Thoracic aorta (tissue), 2 donors: ENCODE results near the gene KIF13A. TPM values are rescaled to one million over a fixed set of nuclear protein-coding genes. Genes with fewer than 3 reads are reported as not detected.

Experiments used
- ATAC-seq: fragments of 150-250 bp; one replicate; pipeline ENCODE4 v1.8.0; 2017; ENCODE audit warnings: low read depth; ENCODE audit not compliant: insufficient number of reproducible peaks, low FRiP score
- DNase-seq: peaks from one replicate; pipeline ENCODE4 v3.0.0-alpha.2; 2020; ENCODE audit warnings: low spot score
- H3K27ac ChIP-seq, 2 donors: fragments of 200-600 bp; sonication (generic); 1 replicate in 1 of 2; 2 replicates in 1 of 2; pipeline ENCODE4 v1.5.1; 2016; ENCODE audit warnings: mild to moderate bottlenecking in 2 of 2, moderate library complexity in 2 of 2
- H3K27me3 ChIP-seq: fragments of 200-600 bp; sonication (generic); replicated peaks from 2 replicates; pipeline ENCODE4 v1.6.0; 2016; ENCODE audit warnings: mild to moderate bottlenecking; ENCODE audit not compliant: insufficient read depth
- H3K36me3 ChIP-seq: fragments of 200-600 bp; sonication (generic); one replicate; pipeline ENCODE4 v1.5.1; 2016
- H3K4me1 ChIP-seq, 2 donors: fragments of 200-600 bp; sonication (generic); 1 replicate in 1 of 2; 2 replicates in 1 of 2; pipeline versions ENCODE4 v1.5.1 to v1.6.0; 2016; ENCODE audit warnings: low read depth in 2 of 2, mild to moderate bottlenecking in 1 of 2; ENCODE audit not compliant: control insufficient read depth in 1 of 2
- H3K4me3 ChIP-seq: fragments of 200-600 bp; sonication (generic); 2 replicates; pipeline ENCODE4 v1.5.1; 2016; ENCODE audit warnings: mild to moderate bottlenecking
- H3K9me3 ChIP-seq: fragments of 200-600 bp; sonication (generic); 2 replicates; pipeline ENCODE4 v1.5.1; 2016
- total RNA-seq, 2 donors: library from RNA; depleted of rRNA; stranded (reverse); fragments of >200 nt; gene quantifications; one replicate each; pipeline versions ENCODE4 v1.1.0 to v1.2.3, GENCODE V29; 2016
- TF ChIP-seq, protein P1 (sequence below): fragments of 200-600 bp; sonication (generic); IDR thresholded peaks from one replicate; pipeline ENCODE4 v1.5.1; 2019; ENCODE audit warnings: antibody characterized with exemption

The KIF13A gene
- total RNA-seq, 2 donors from 2014 or later, result 79.3 to 98.0 TPM

DNA sequence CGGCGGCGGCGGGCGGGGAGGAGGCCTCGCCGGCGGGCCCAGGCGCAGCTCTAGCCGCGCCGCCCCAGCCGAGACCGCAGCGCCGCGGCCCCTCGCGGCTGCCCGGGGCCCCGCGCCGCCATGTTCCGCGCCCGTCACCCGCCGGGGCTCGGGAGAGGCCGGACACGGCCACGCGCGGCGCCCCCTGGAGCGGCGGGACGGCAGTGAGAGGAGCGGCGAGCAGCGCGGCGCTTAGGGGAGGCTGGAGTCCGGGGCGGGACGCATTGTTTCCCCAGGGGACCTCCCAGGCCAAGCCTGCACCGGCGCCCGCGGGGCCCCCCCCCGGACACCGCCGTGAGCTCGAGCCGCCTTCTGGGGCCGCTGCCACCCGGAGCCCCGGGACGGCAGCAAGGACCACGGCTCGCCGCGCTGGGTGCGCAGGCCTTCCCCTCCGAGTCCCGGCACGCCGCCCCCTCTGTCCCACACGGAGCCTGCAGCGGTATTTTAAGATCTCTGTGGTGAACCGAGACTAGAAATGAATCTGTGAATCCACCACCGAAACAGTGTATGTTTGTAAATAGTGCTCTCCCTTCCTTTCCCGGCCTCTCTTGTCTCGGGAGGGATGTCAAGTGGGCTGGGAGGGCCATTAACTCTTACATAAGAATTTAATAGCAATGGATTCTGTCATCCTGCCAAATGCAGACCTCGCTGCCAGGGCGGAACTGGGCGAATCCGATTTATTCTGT lies 424 bp upstream of the KIF13A start:
- Histone ChIP-seq H3K9me3 (no peaks in the 10 kb centered on the region), H3K27ac (peak overlapping the region; percentile 80 to 94), H3K27me3 (no peaks in the 10 kb centered on the region), H3K36me3 (no peaks in the 10 kb centered on the region), H3K4me1 (peaks cover 13 to 25% of the 10 kb centered on the region in 2 donors), H3K4me3 (peak overlapping the region; percentile 96)
- ATAC-seq (peak; percentile 53), DNase-seq (peak; percentile 23)
- TF ChIP-seq, protein P1, sequence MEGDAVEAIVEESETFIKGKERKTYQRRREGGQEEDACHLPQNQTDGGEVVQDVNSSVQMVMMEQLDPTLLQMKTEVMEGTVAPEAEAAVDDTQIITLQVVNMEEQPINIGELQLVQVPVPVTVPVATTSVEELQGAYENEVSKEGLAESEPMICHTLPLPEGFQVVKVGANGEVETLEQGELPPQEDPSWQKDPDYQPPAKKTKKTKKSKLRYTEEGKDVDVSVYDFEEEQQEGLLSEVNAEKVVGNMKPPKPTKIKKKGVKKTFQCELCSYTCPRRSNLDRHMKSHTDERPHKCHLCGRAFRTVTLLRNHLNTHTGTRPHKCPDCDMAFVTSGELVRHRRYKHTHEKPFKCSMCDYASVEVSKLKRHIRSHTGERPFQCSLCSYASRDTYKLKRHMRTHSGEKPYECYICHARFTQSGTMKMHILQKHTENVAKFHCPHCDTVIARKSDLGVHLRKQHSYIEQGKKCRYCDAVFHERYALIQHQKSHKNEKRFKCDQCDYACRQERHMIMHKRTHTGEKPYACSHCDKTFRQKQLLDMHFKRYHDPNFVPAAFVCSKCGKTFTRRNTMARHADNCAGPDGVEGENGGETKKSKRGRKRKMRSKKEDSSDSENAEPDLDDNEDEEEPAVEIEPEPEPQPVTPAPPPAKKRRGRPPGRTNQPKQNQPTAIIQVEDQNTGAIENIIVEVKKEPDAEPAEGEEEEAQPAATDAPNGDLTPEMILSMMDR, result peak; percentile 34

DNA sequence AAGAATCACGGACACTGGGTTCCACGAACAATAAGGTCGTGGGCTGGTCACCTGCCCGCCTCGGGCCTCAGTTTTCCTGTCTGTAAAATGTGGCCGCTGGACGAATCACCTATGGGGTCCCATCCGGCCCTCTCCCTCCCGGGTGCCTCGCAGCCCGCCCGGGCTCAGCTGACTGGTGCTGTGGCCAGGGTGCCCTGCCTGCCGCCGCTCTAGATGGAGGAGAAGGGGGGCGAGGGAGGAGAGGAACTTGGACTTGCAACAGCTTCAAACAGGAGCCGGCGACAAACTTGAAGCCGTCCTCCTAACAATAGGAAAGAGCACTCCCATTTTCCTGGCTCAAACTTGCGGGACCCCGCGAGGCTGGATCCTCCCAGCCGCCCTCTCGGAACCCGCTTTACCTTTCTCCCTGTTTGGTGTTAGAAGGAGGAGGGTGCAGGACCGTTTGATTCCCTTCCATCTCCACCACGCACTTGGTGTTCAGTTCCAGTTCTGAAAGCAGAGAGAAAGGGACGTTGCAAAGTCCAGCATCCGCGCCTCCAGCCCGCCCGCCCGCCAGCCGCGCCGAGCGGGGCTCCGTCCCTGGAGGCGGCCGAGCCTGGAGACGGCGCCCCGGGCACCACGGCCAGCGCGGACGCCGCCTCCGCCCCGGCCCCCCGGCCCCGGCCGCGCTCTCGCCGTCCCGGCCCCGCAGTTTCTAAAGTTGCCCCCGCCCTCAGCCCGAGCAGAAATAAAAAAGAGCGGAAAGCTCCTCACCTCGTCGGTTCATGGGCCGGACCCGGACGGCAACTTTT lies 584 bp downstream of the KIF13A start:
- H3K27ac ChIP-seq, result peak overlapping the region; percentile 84 to 88
- no peaks in the 10 kb centered on the region for H3K36me3 ChIP-seq
- H3K4me3 ChIP-seq, result peak overlapping the region; percentile 79
- peaks cover 13 to 29% of the 10 kb centered on the region in 2 donors for H3K4me1 ChIP-seq
- DNase-seq (peak; percentile 16), ATAC-seq (no peak)
- TF ChIP-seq, protein P1, result no peak
- no peaks in the 10 kb centered on the region for H3K9me3 ChIP-seq
- H3K27me3 ChIP-seq, result no peaks in the 10 kb centered on the region

DNA sequence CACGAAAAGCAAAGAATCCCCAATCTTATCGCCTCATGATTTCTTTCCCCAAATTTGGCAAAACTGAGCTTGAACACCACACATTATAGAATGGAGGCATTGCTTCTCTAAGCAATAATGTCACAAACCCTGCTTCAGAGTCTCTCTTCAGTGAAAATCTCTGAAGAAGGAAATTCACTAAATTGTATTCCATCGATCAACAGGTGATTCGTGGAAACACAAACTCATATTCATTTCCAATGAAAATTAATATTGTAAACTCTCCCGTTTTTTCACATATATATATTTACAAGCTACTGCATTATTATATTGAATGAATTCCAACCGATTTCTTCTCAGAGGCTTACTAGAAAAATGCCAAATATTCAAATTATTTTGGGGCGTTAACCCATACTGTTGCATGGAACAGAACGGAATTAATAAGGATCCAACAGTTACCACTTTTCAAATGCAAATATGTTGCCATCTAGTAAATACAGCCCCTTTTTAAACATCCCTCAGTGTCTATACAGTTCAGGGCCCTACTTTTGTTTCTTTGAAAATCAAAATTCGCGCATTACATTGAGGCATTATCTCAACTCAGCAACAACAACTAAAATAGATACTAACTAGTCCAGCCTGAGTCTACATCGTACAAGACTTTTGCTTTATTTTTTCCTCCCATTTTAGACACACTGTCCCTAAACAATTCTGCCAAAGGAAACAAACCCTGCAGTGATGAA lies 1.3 kb downstream of the KIF13A start:
- ATAC-seq, result no peak
- no peaks in the 10 kb centered on the region for H3K27me3 ChIP-seq

DNA sequence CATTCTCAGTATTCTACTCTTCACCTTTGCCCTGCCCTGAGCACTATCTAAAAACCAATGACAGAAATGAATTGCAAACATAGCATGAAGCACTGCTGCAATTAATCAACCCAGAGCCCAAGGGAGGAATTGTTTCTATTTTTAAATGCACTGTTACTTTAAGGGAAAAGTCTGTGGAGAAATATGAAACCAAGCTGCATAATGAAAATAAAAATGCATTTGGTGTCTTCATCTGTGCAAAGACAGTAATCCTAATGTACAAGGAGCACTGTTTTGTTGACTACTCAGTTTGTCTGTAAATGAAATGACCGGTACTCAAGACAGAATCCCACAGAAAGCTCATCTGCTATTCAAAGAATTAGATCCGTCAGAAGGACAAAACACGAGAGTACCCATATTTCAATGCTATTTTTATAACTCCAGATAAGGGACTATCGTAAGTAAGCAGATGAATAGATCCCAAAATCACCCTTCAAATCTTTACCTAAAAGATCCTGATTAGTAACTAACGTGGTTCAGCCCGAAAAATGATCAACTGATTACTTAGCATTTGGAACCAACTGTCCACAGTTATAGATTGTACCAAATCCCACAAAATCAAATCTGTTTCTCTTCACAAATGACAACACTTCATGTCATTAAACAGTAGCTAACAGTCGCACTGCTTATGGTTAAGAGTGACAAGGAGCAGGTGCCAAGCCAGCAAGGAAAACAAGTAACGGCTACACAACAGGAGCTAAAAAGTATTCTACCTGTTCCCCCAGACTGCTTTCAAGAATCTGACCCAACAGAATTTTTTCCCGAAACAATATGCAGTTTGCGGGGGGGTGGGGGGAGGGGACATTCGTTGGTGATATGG lies 2.4 kb downstream of the KIF13A start:
- Histone ChIP-seq H3K9me3 (no peaks in the 10 kb centered on the region), H3K27me3 (no peaks in the 10 kb centered on the region), H3K27ac (peak overlapping the region in 1 of 2 donors; percentile 5), H3K36me3 (no peaks in the 10 kb centered on the region), H3K4me1 (peaks cover 16 to 47% of the 10 kb centered on the region in 2 donors), H3K4me3 (peak overlapping the region; percentile 79)
- no peak for DNase-seq
- no peak for ATAC-seq
- TF ChIP-seq, protein P1, result no peak

More for the DNA sequence above, 1.3 kb downstream of the KIF13A start:
- Histone ChIP-seq H3K27ac (peak overlapping the region; percentile 84 to 88), H3K9me3 (no peaks in the 10 kb centered on the region), H3K4me1 (peaks cover 13 to 36% of the 10 kb centered on the region in 2 donors), H3K36me3 (no peaks in the 10 kb centered on the region), H3K4me3 (peak overlapping the region; percentile 79)
- TF ChIP-seq, protein P1, result no peak
- DNase-seq, result no peak
